GM03348 (cell line): ENCODE data around the gene FARS2.
A peak's percentile ranks its signal among the peaks of the same experiment; 100 is the strongest.

Source experiments
- DNase-seq: peaks from one replicate; pipeline ENCODE4 v3.0.0; 2012; ENCODE audit warnings: low spot score

Gene FARS2

GRCh38 chr6:5468586-5468985 is 207.3 kb downstream of the FARS2 start:
- peak; percentile 40 for DNase-seq

GRCh38 chr6:5469101-5469846 is 208.0 kb downstream of the FARS2 start:
- DNase-seq: no peak

- peak; percentile 79 for DNase-seq
These were observed 209.7 kb downstream of the FARS2 start for GRCh38 chr6:5471044-5471443.

- no peak for DNase-seq
These were observed 210.5 kb downstream of the FARS2 start for GRCh38 chr6:5471637-5472398.

GRCh38 chr6:5472571-5472970 is 211.3 kb downstream of the FARS2 start:
- DNase-seq: no peak

DNA sequence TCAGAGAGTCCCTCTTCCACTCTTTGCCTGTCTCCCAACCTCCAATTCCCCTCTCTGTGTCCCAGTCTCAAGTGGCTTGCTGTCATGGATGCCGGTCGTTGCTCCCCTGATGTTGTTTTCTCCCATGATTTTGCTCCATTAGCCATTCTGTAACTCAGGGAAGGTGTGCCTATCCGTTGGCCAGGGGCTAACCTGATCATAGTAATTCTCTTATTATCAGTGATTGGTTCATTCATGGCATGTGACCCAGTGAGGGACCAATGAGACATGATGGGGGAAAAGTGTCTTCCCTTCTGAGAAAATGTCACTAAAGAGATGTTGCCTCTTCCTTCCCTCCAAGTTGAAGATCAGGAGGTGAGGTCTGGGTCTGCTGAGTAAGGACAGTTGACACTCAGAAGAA is 214.5 kb downstream of the FARS2 start:
- no peak for DNase-seq

DNA sequence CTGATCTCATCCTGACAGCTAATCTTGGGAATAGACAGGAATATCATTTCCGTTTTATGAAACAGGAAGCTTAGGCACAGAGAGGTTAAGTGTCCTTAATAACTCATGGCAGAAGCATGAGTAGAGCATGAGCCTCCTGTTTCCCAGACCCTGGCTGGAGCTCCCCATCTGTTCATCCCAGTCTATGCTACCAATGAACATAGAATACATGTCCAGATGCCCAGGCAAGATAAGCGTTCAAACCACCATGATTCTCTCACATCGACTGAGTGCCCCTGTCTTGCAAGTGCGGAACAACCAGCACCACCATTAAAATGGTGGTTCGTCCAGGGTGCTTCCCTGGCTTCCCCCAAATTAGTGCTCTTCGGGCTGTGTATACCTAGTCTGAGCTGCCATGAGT is 217.1 kb downstream of the FARS2 start:
- no peak for DNase-seq

DNA sequence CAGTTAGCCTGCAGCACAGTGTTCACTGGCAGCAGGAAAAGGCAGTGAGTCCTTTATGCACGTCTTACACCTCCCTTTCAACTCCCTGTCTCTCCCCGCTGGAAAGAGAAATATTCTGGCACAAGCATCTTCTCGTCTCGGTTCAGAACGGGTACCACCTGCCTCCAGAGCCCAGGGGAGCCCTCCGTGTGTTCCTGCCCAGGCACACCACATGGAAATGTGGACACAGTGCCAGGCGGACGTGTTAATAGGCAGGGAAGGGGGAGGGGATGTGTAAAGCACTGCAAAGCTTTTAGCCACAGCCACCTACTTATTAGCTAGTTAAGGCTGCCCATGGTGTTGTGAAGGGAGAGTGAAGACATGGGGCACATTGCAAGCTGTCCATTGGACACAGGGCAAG is 219.7 kb downstream of the FARS2 start:
- no peak for DNase-seq

DNA sequence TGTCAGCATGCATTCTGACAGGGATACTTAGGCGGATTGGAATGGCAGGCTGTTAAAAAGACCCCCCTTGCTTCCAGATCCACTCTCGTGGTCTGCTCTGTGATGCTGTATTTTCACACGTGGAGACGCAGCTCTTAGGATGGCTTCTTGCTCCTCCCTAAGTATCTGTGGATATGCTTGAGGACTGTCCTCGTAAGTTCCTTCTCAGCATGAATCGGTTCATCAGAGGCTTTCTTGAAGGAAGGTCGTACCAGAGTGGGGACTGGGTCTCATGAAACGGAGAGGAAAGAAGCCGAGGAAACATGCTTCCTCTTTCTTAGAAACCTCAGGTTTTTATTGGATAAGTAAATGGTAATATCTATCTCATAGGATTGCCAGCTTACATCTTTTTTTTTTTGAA is 220.4 kb downstream of the FARS2 start:
- no peak for DNase-seq

GRCh38 chr6:5482619-5483018 is 221.3 kb downstream of the FARS2 start:
- DNase-seq: no peak

GRCh38 chr6:5484692-5485091 is 223.4 kb downstream of the FARS2 start:
- DNase-seq: no peak

DNA sequence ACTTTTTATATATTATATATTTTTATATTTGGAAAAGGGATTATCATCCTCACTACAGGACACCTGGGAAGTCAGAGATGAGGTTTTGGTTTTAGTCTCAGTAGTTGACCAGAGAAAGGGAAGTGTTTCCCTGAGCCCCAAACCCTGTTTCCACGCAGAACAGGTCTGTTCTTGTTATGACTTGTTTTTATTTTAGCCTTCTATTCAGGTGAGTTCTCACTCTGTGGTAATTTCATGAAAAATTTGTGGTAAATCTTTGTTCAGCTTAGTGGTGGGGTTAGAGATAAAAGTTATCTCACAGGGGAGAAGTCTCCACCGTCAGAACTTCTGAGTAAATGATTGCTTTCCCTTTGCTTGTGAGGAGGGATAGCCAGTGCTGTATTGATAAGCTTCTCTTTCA is 224.9 kb downstream of the FARS2 start:
- no peak for DNase-seq

DNA sequence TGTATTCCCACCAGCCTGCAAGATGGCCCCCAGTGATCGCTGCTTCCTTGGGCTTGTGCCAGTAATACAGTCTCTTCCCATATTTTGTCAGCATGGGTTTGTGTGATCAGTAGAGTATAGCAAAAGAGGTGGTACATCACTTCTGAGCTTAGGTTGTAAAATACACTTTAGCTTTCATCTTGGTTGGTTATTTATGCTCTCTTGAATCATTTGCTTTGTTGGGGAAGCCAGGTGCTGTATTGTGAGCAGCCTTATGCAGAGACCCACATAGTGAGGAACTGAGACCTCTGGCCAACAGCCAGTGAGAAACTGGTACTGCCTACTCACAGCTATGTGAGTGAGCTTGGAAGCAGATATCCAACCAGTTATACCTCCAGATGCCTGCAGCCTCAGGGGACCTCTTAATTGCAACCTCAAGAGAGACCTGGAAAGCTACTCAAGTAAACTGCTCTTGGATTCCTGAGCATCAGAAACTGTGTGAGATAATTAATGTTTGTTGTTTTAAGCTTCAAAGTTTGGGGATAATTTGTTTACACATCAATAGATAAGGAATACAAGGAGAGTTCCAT is 229.3 kb downstream of the FARS2 start:
- no peak for DNase-seq

DNA sequence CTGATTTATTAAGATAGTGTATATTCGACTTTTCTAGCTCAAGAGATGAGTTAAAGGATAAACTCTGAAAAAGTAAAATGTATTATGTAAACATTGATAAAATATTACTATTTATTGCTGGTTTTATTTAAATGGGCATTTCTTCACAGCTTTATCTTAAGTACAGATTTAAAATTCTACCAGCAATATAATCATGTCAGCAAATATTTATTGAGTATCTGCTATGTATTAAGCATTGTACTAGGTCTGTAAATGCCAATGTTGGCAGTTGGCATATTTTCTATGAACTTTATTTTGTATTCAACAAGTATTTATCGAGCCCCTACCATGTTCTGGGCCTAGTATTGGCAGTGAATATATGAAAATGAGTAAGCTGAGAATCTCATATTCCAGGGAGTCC is 231.0 kb downstream of the FARS2 start:
- DNase-seq: no peak

- no peak for DNase-seq
These were observed 232.5 kb downstream of the FARS2 start for GRCh38 chr6:5493806-5494205.

DNA sequence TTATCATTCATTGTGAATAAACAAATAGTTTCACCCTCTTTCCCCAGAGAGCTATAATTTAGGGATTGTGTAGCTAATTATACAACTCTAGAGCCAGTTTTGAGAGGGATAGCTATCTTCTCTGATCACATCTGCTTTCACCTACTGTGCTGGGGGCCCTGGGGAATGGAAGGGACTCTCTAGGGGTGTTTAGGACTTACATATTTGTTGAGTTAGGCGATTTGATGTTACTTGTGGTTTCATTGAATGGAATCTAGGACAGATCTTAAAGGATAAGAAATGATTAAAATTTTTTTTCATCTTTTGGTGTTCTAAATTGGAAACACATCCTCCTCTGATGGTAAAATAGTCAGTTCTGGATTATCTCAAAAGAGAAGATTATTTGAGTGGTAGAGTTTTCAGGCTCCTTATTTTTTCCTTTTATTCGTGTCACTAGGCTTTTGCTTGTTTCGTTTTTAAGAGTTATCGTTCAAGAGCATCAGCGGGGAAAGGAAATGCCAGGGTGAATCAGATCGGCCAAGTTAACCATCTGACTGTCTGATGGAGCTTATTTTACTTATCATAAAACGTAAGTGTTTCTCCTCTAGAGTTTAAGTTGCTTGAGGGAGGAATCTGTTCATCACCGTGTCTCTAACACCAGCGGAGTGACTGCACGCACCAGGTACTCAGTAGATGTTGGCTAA is 236.7 kb downstream of the FARS2 start:
- peak; percentile 62 for DNase-seq

- DNase-seq: peak; percentile 18
These were observed 237.2 kb downstream of the FARS2 start for GRCh38 chr6:5498579-5498899.

DNA sequence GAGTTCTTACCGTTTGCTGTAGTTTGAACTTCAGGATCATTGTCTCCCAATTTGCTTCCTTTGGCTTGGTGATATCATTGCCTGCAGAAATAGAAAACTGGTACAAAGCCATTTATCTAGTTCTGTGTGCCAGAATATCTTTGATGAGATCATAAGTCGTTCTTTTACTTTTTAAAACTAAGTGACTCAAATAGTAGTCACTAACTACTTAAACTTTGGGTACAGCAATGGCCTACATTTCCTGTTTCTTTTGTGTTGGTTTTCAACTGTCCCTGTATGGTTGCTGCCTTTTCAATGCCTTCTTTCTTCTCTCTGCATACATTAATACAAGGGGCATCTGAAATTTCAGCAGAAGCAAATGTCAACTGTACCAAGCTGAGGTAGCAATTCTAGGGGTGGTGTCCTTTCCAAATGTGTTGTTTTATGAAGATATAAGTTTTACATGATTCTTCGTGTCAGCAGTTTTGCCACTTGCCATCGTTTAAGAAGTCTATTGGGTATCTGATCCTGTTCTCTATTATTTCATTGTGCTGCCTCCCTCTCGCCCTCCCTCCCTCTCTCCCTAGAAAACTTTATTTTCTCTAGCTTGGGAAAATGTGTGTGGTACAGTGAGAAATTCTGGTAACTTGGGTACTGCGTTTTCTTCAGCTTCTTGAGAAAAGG is 238.5 kb downstream of the FARS2 start:
- peak; percentile 23 for DNase-seq

DNA sequence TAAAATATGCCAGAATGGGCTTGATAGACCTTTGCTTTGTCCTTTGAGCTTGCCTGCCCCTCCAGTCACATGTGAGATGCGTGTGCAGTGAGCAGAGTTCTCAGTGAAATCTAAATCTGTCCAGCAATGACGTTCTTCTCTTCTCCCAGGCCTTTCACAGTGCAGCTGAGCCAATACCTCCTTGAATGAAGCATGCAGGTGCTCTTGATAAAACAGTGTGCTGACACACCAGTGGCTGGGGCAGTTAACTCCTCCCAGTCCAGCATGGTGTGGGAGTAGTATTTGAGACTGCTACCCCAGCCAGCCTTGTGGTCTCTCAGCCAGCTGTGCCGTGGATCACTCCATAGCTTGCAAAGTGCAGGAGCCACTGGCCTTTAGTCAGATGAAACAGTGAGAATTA is 240.5 kb downstream of the FARS2 start:
- no peak for DNase-seq

- no peak for DNase-seq
These were observed 242.8 kb downstream of the FARS2 start for GRCh38 chr6:5504078-5504477.

- no peak for DNase-seq
These were observed 244.8 kb downstream of the FARS2 start for GRCh38 chr6:5506149-5506548.

DNA sequence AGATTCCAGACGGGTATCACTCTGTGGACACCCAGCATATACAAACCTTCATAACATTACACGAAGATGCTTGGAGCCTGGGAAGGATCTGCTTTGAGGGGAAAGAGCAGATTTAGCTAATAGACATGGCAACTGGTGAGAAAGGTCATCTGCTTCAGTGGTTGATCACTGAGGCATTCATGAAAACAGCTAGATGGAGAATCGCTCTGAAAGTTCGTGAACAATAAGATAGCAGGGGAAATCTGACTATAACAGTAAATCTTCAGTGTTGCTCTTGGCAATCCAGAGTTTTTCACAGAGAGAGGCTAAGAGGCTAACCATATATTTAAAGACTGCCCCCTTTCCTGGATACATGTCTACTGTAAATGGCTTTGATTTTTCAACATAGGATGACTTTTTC is 245.3 kb downstream of the FARS2 start:
- DNase-seq: no peak
